H1 (cell line): Measurements from ENCODE around the gene FBXO8. TPM values are rescaled to one million over a fixed set of nuclear protein-coding genes. Genes with fewer than 3 reads are reported as not detected.

Source experiments
- POU5F1 ChIP-seq: IDR thresholded peaks from 2 replicates; pipeline ENCODE4 v1.6.1; 2011; ENCODE audit warnings: low read depth, mild to moderate bottlenecking, low read length, moderate library complexity
- polyA plus RNA-seq, 7 experiments: library from polyadenylated mRNA; depleted of rRNA in 3 of 7; stranded (reverse) in 5 of 7; unstranded in 2 of 7; fragments of >200 nt in 5 of 7; fragments of 200-250 nt in 2 of 7; gene quantifications; 1 replicate in 5 of 7; 2 replicates in 1 of 7; 4 replicates in 1 of 7; pipeline versions ENCODE4 v1.2.1 to v1.2.3, GENCODE V29; 2011 to 2013; ENCODE audit warnings: missing spikeins in 2 of 7, mixed read lengths in 2 of 7
- total RNA-seq: library from RNA; stranded (reverse); fragmentation: NEBNext Ultra II Directional; extraction: Animal tissue kit (Norgen Biotek cat#: 25700); gene quantifications from 2 replicates; pipeline ENCODE4 v1.2.1, GENCODE V29; 2021

The FBXO8 gene
- total and polyA plus RNA-seq, 2 of the 8 experiments (the other 6 are each of a cell fraction or from before 2014, with no cell fraction given): 5.1 to 7.5 TPM

GRCh38 chr4:174318829-174319764, 35.6 kb upstream of the FBXO8 start (continued):
- TF ChIP-seq POU5F1: no peak
